Ovary (tissue), 3 donors: Measurements from ENCODE around the gene KCNA2.

Source experiments
- EP300 ChIP-seq: sonication (generic); formaldehyde crosslinking; IDR thresholded peaks from one replicate; pipeline ENCODE4 v1.6.1; 2017; ENCODE audit warnings: antibody characterized with exemption
- TF ChIP-seq, protein P1 (sequence below), 3 donors: fragments of 450-650 bp in 2 of 3; fragments of 200-600 bp in 1 of 3; IDR thresholded peaks; one replicate each; pipeline versions ENCODE4 v1.5.1 to v1.8.0; 2016 to 2022; ENCODE audit warnings: antibody characterized with exemption in 3 of 3, mild to moderate bottlenecking in 1 of 3
- donor health status: DM: no; HTN: no; CAD: no.

- TF ChIP-seq, protein P1, sequence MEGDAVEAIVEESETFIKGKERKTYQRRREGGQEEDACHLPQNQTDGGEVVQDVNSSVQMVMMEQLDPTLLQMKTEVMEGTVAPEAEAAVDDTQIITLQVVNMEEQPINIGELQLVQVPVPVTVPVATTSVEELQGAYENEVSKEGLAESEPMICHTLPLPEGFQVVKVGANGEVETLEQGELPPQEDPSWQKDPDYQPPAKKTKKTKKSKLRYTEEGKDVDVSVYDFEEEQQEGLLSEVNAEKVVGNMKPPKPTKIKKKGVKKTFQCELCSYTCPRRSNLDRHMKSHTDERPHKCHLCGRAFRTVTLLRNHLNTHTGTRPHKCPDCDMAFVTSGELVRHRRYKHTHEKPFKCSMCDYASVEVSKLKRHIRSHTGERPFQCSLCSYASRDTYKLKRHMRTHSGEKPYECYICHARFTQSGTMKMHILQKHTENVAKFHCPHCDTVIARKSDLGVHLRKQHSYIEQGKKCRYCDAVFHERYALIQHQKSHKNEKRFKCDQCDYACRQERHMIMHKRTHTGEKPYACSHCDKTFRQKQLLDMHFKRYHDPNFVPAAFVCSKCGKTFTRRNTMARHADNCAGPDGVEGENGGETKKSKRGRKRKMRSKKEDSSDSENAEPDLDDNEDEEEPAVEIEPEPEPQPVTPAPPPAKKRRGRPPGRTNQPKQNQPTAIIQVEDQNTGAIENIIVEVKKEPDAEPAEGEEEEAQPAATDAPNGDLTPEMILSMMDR (IDR thresholded peaks at IDR 0.05), result no peak
- TF ChIP-seq EP300, result no peak
These were observed 37.8 kb upstream of the KCNA2 start for GRCh38 chr1:110643879-110644472.
